SK-N-SH (cell line): ENCODE results near the gene NPFFR2. TPM values are rescaled to one million over a fixed set of nuclear protein-coding genes. Genes with fewer than 3 reads are reported as not detected.

Experiments
- CTCF ChIA-PET: fragments of 300-600, 350-600 bp; formaldehyde crosslinking; extraction: SDS; loops from one replicate; lab custom pipeline; 2021; lab: Yijun Ruan, JAX
- POLR2A ChIA-PET: fragments of 350-600 bp; sonication (Branson Sonifier 250); formaldehyde crosslinking; extraction: SDS; loops from one replicate; lab custom pipeline; 2020; ENCODE audit warnings: antibody characterized with exemption, inconsistent platforms; lab: Yijun Ruan, JAX
- DNase-seq: peaks from one replicate; pipeline ENCODE4 v3.0.0; 2012
- H2AFZ ChIP-seq: fragments of 200-600 bp; sonication (generic); 2 replicates; pipeline ENCODE4 v1.8.1; 2016; ENCODE audit warnings: antibody characterized with exemption, mild to moderate bottlenecking, low read depth
- H3F3A ChIP-seq: fragments of 200-600 bp; sonication (generic); replicated peaks from 2 replicates; pipeline ENCODE3; 2016; ENCODE audit warnings: antibody characterized with exemption, mild to moderate bottlenecking; ENCODE audit not compliant: insufficient read depth
- H3K27ac ChIP-seq, 2 experiments: fragments of 200-500 bp in 1 of 2; fragments of 200-600 bp in 1 of 2; sonication (Bioruptor generic) in 1 of 2; sonication (generic), shearing (Covaris generic) in 1 of 2; 2 replicates each; pipeline versions ENCODE4 v1.5.1 to v1.6.1; 2014 to 2016; ENCODE audit warnings: low read depth in 2 of 2, inconsistent platforms in 1 of 2, low read length in 1 of 2, mild to moderate bottlenecking in 1 of 2, mixed read lengths in 1 of 2
- H3K27me3 ChIP-seq: fragments of 200-600 bp; sonication (generic), shearing (Covaris generic); 2 replicates; pipeline ENCODE4 v1.6.1; 2016; ENCODE audit warnings: mixed run types; ENCODE audit not compliant: insufficient read depth
- H3K36me3 ChIP-seq, 2 experiments: fragments of 200-500 bp in 1 of 2; fragments of 200-600 bp in 1 of 2; sonication (Bioruptor generic) in 1 of 2; sonication (generic) in 1 of 2; replicated peaks in 1 of 2; 2 replicates each; pipeline versions ENCODE3 to v1.5.1; 2014 to 2016; ENCODE audit warnings: low read length in 1 of 2, mild to moderate bottlenecking in 1 of 2; ENCODE audit not compliant: insufficient read depth in 2 of 2, control insufficient read depth in 1 of 2
- H3K4me1 ChIP-seq, 2 experiments: fragments of 200-500 bp in 1 of 2; fragments of 200-600 bp in 1 of 2; sonication (Bioruptor generic) in 1 of 2; sonication (generic), shearing (Covaris generic) in 1 of 2; 2 replicates each; pipeline versions ENCODE4 v1.5.1 to v1.6.1; 2014 to 2016; ENCODE audit warnings: low read depth in 1 of 2, low read length in 1 of 2, mixed run types in 1 of 2; ENCODE audit not compliant: insufficient read depth in 2 of 2, control insufficient read depth in 1 of 2
- H3K4me2 ChIP-seq: fragments of 200-600 bp; sonication (generic), shearing (Covaris generic); 2 replicates; pipeline ENCODE4 v1.6.1; 2017; ENCODE audit warnings: mixed run types
- H3K4me3 ChIP-seq, 2 experiments: fragments of 200-500 bp in 1 of 2; fragments of 200-600 bp in 1 of 2; sonication (Bioruptor generic) in 1 of 2; sonication (generic), shearing (Covaris generic) in 1 of 2; 2 replicates each; pipeline versions ENCODE4 v1.5.1 to v1.8.1; 2014 to 2016; ENCODE audit warnings: low read depth in 2 of 2, inconsistent platforms in 1 of 2, low read length in 1 of 2, mild to moderate bottlenecking in 1 of 2, mixed read lengths in 1 of 2, moderate library complexity in 1 of 2
- H3K79me2 ChIP-seq: fragments of 200-600 bp; sonication (generic); 2 replicates; pipeline ENCODE4 v1.8.1; 2017; ENCODE audit warnings: mild to moderate bottlenecking; ENCODE audit not compliant: insufficient read depth
- H3K9ac ChIP-seq: fragments of 200-600 bp; sonication (generic); 2 replicates; pipeline ENCODE4 v1.6.1; 2017; ENCODE audit warnings: mixed run types
- H3K9me2 ChIP-seq: fragments of 200-600 bp; sonication (generic); 2 replicates; pipeline ENCODE4 v1.6.1; 2017; ENCODE audit warnings: mixed run types
- H3K9me3 ChIP-seq: fragments of 200-600 bp; sonication (generic); 2 replicates; pipeline ENCODE4 v1.6.1; 2017; ENCODE audit warnings: mixed run types, mild to moderate bottlenecking, moderate library complexity
- H4K20me1 ChIP-seq: fragments of 200-600 bp; sonication (generic); 2 replicates; pipeline ENCODE4 v1.6.1; 2017; ENCODE audit warnings: mild to moderate bottlenecking, mixed run types; ENCODE audit not compliant: insufficient read depth
- EZH2phosphoT487 ChIP-seq: fragments of 200-600 bp; sonication (generic); IDR thresholded peaks from 2 replicates; pipeline ENCODE4 v1.6.1; 2017; ENCODE audit warnings: low read depth, mixed run types, mild to moderate bottlenecking, antibody characterized with exemption, moderate library complexity, borderline replicate concordance
- FOSL2 ChIP-seq: IDR thresholded peaks from 2 replicates; pipeline ENCODE4 v1.4.0; 2012; ENCODE audit warnings: low read depth, mild to moderate bottlenecking, moderate library complexity, borderline replicate concordance
- JUND ChIP-seq: IDR thresholded peaks from 2 replicates; pipeline ENCODE4 v1.4.0; 2012
- NFIC ChIP-seq: IDR thresholded peaks from 2 replicates; pipeline ENCODE4 v1.4.0; 2012; ENCODE audit warnings: borderline replicate concordance
- POLR2AphosphoS5 ChIP-seq: IDR thresholded peaks from 2 replicates; pipeline ENCODE4 v1.6.1; 2012; ENCODE audit warnings: low read depth, low read length
- TAF1 ChIP-seq: IDR thresholded peaks from 2 replicates; pipeline ENCODE4 v1.6.1; 2012; ENCODE audit warnings: low read depth, mild to moderate bottlenecking, low read length, moderate library complexity, borderline replicate concordance
- TEAD4 ChIP-seq: IDR thresholded peaks from 2 replicates; pipeline ENCODE4 v1.4.0; 2012; ENCODE audit warnings: mild to moderate bottlenecking, borderline replicate concordance; ENCODE audit not compliant: insufficient read depth
- WGBS: methylation state at CpG from one replicate; pipeline ENCODE4 v1.1.6; 2017; ENCODE audit warnings: low lambda C conversion rate; 5-methylcytosine and 5-hydroxymethylcytosine counted together
- polyA plus RNA-seq, 3 experiments: library from polyadenylated mRNA; depleted of rRNA; stranded (reverse); fragments of >200 nt; gene quantifications; 2 replicates each; pipeline ENCODE4 v1.2.3, GENCODE V29; 2012
- TF ChIP-seq, protein P1 (sequence below): fragments of 150-350 bp; IDR thresholded peaks from 2 replicates; pipeline ENCODE4 v1.6.1; 2016; ENCODE audit warnings: mild to moderate bottlenecking, low read depth, low read length
- TF ChIP-seq, protein P2 (sequence below): IDR thresholded peaks from 2 replicates; pipeline ENCODE4 v1.4.0; 2012; ENCODE audit warnings: low read depth, borderline replicate concordance
- TF ChIP-seq, protein P3 (sequence below): fragments of 150-350 bp; IDR thresholded peaks from 2 replicates; pipeline ENCODE4 v1.6.1; 2017; ENCODE audit warnings: antibody characterized with exemption, low read length, low read depth, borderline replicate concordance

Gene NPFFR2
- polyA plus RNA-seq, 1 of the 3 experiments (the other 2 are of a cell fraction), result 6.2 TPM

DNA sequence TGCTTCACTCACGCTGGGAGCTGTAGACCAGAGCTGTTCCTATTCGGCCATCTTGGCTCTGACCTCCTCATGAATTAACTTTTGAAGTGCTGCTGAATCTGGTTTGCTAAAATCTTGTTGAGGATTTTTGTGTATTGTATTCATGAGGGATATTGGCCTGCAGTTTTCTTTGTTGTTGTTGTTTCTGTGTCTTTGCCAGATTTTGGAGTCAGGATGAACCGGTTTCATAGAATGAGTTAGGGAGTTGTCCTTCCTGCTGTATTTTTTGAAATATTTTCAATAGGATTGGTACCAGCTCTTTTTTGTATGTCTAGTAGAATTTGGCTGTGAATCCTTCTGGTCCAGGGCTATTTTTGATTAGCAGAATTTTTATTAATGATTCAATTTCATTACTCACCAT is 138.1 kb downstream of the NPFFR2 start:
- POLR2A ChIA-PET, result no interaction called here
- CTCF ChIA-PET, result no interaction called here

DNA sequence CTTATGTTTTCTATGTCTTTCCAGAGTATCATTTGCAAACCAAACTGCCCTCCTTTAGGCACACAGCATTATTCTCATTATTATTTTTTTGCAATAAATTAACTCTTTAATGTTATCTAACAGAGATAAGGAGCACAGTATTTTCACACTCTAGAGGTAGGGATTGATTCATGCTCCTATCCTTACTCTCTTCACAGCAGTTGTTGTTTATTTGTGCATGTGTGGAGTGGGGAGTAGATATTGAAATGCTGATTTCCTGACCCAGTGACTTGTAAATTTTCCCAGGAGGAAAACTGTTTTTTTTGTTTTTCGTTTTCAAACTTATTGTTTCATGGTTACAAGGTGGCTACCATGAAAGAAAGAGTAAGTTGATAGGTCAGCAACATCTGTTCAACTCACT is 140.0 kb downstream of the NPFFR2 start:
- no peak for DNase-seq
- TF ChIP-seq EZH2phosphoT487, result no peak
- no peak for TF ChIP-seq POLR2AphosphoS5
- TF ChIP-seq FOSL2, result no peak
- TF ChIP-seq, protein P1, sequence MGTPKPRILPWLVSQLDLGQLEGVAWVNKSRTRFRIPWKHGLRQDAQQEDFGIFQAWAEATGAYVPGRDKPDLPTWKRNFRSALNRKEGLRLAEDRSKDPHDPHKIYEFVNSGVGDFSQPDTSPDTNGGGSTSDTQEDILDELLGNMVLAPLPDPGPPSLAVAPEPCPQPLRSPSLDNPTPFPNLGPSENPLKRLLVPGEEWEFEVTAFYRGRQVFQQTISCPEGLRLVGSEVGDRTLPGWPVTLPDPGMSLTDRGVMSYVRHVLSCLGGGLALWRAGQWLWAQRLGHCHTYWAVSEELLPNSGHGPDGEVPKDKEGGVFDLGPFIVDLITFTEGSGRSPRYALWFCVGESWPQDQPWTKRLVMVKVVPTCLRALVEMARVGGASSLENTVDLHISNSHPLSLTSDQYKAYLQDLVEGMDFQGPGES, result no peak
- no peak for TF ChIP-seq TEAD4
- no peak for TF ChIP-seq NFIC
- TF ChIP-seq, protein P2, sequence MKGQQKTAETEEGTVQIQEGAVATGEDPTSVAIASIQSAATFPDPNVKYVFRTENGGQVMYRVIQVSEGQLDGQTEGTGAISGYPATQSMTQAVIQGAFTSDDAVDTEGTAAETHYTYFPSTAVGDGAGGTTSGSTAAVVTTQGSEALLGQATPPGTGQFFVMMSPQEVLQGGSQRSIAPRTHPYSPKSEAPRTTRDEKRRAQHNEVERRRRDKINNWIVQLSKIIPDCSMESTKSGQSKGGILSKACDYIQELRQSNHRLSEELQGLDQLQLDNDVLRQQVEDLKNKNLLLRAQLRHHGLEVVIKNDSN, result no peak
- no peak for TF ChIP-seq TAF1
- no peak overlapping the region for H3K27ac ChIP-seq
- no peaks in the 10 kb centered on the region for H3K27me3 ChIP-seq
- CTCF ChIA-PET, result no interaction called here
- no peaks in the 10 kb centered on the region for H3K36me3 ChIP-seq
- no peak overlapping the region for H3K9ac ChIP-seq
- H3K9me2 ChIP-seq, result no peaks in the 10 kb centered on the region
- POLR2A ChIA-PET, result no interaction called here
- no peak overlapping the region for H3K4me2 ChIP-seq
- no peak overlapping the region for H3K4me3 ChIP-seq
- no peaks in the 10 kb centered on the region for H4K20me1 ChIP-seq
- H3K4me1 ChIP-seq, result no peaks in the 10 kb centered on the region
- no peaks in the 10 kb centered on the region for H3K79me2 ChIP-seq
- 0% methylated on average over 1 of the region's 1 CpG for WGBS
- no peaks in the 10 kb centered on the region for H3K9me3 ChIP-seq
- H2AFZ ChIP-seq, result no peak overlapping the region
- no peaks in the 10 kb centered on the region for H3F3A ChIP-seq

More for the DNA sequence above, 138.1 kb downstream of the NPFFR2 start:
- no peak overlapping the region for H3K27ac ChIP-seq
- H4K20me1 ChIP-seq, result no peaks in the 10 kb centered on the region
- no peaks in the 10 kb centered on the region for H3F3A ChIP-seq
- H3K9me3 ChIP-seq, result no peaks in the 10 kb centered on the region
- no peaks in the 10 kb centered on the region for H3K36me3 ChIP-seq
- no peak for DNase-seq
- no peak overlapping the region for H3K9ac ChIP-seq
- TF ChIP-seq FOSL2, result no peak
- TF ChIP-seq TAF1, result no peak
- TF ChIP-seq JUND, result no peak
- TF ChIP-seq, protein P3, sequence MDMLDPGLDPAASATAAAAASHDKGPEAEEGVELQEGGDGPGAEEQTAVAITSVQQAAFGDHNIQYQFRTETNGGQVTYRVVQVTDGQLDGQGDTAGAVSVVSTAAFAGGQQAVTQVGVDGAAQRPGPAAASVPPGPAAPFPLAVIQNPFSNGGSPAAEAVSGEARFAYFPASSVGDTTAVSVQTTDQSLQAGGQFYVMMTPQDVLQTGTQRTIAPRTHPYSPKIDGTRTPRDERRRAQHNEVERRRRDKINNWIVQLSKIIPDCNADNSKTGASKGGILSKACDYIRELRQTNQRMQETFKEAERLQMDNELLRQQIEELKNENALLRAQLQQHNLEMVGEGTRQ, result no peak
- 0 out of 2 replicates have a peak overlapping the region, but pooled peaks have one; percentile 22 for H2AFZ ChIP-seq
- H3K4me2 ChIP-seq, result no peak overlapping the region
- H3K79me2 ChIP-seq, result no peaks in the 10 kb centered on the region
- no peaks in the 10 kb centered on the region for H3K9me2 ChIP-seq
- 5% methylated on average over 3 of the region's 3 CpGs for WGBS
- H3K27me3 ChIP-seq, result no peaks in the 10 kb centered on the region
- peak overlapping the region in 1 of 2 experiments; percentile 9; a peak in 1 of 4 replicates for H3K4me3 ChIP-seq
- H3K4me1 ChIP-seq, result no peaks in the 10 kb centered on the region
